Measurements from ENCODE around the gene MYPOP.

DNA sequence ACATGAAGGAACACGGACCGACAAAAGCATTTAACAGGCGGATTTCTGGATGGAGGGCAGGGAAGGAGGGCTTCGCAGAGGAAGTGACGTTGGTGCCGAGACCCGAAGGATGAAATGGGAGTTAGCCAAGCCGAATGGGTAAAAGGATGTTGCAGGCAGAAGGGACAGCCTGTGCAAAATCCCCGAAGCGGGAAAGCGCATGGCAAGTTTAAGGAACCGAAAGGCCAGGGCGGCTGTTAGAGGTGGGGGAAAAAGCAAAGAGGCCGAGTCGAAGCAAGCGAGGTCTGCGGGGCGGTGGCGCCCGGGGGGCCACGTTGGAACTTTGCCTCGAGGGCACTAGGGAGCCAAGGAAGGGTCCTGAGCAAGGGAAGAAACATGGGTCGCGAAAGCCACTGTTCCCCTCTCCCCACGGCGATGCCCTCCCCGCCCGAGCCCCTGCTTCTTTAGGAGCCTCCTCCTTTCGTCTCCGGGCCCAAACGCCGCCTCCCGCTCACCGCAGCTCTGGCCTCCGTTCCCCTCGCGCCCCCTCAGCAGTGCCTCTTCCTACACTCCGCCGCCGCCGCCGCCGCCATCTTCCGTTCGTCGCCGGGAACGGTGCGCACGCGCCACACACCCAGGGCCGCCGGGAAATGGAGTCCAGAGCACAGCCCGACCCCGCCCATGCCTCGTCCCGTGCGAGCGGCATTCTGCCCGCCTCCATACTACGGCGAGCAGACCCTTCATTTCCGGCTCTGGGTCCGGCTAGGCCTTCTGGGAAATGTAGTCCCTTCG lies 39.7 kb downstream of the MYPOP start, which contains the start of gene SYMPK:
- peak in 1 of 2 donors; percentile 22 for TF ChIP-seq POLR2A (IDR thresholded peaks at IDR 0.05)
- TF ChIP-seq, protein P1, sequence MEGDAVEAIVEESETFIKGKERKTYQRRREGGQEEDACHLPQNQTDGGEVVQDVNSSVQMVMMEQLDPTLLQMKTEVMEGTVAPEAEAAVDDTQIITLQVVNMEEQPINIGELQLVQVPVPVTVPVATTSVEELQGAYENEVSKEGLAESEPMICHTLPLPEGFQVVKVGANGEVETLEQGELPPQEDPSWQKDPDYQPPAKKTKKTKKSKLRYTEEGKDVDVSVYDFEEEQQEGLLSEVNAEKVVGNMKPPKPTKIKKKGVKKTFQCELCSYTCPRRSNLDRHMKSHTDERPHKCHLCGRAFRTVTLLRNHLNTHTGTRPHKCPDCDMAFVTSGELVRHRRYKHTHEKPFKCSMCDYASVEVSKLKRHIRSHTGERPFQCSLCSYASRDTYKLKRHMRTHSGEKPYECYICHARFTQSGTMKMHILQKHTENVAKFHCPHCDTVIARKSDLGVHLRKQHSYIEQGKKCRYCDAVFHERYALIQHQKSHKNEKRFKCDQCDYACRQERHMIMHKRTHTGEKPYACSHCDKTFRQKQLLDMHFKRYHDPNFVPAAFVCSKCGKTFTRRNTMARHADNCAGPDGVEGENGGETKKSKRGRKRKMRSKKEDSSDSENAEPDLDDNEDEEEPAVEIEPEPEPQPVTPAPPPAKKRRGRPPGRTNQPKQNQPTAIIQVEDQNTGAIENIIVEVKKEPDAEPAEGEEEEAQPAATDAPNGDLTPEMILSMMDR (IDR thresholded peaks at IDR 0.05): no peak
